HG03280 (cell line): Measurements from ENCODE around the gene LORICRIN.

Source experiments
- ATAC-seq: cut with Tn5 transposase; IDR thresholded peaks from one replicate; pipeline ENCODE4 v1.9.1; 2021; ENCODE audit warnings: mild to moderate bottlenecking, moderate library complexity; ENCODE audit not compliant: unreplicated experiment

The LORICRIN gene

GRCh38 chr1:153293851-153294250, 34.4 kb downstream of the LORICRIN start:
- no peak for ATAC-seq

- ATAC-seq = no peak
Measured at GRCh38 chr1:153302308-153302707, 42.8 kb downstream of the LORICRIN start.

GRCh38 chr1:153305682-153306081, 46.2 kb downstream of the LORICRIN start:
- ATAC-seq = no peak

GRCh38 chr1:153306303-153307220, 47.1 kb downstream of the LORICRIN start:
- ATAC-seq = no peak

- no peak for ATAC-seq
Measured at GRCh38 chr1:153307221-153307600, 47.7 kb downstream of the LORICRIN start.

GRCh38 chr1:153308540-153308939, 49.1 kb downstream of the LORICRIN start:
- no peak for ATAC-seq

- ATAC-seq = no peak
Measured at GRCh38 chr1:153309441-153309840, 50.0 kb downstream of the LORICRIN start.

GRCh38 chr1:153310526-153310925, 51.0 kb downstream of the LORICRIN start:
- no peak for ATAC-seq
